HCT116 (cell line): ENCODE measurements around the gene UCK1. TPM values are rescaled to one million over a fixed set of nuclear protein-coding genes. Genes with fewer than 3 reads are reported as not detected.

Source experiments
- ATAC-seq: fragments of 200-7000 bp; cut with Tn5 transposase; 2 replicates; pipeline ENCODE4 v1.9.1; 2020; ENCODE audit warnings: mild to moderate bottlenecking, moderate library complexity
- BruUV-seq: library from RNA; stranded (reverse); fragments of 400-500 nt; replicated peaks from 2 replicates; lab custom pipeline; 2021; lab: Mats Ljungman, UMichigan
- CTCF ChIA-PET: fragments of 300-600 bp; sonication (Branson Sonifier 250); formaldehyde crosslinking; loops from one replicate; lab custom pipeline; 2021; ENCODE audit warnings: antibody characterized with exemption; lab: Charles Lee
- POLR2A ChIA-PET: fragments of 300-600, 350-600 bp; sonication (Branson Sonifier 250); formaldehyde crosslinking; loops from one replicate; lab custom pipeline; 2021; ENCODE audit warnings: antibody characterized with exemption; lab: Charles Lee
- RAD21 ChIA-PET, 2 experiments: fragments of 300-600 bp; sonication (Branson Sonifier 250); formaldehyde crosslinking; loops; one replicate each; lab custom pipeline; 2023; ENCODE audit warnings: low total read pairs in 2 of 2; ENCODE audit not compliant: uncharacterized antibody in 2 of 2, unreplicated experiment in 2 of 2, low non-redundant PET in 1 of 2; lab: Charles Lee
- DNase-seq: peaks from one replicate; pipeline ENCODE4 v3.0.0-alpha.2; 2010; ENCODE audit warnings: low read depth, low spot score
- H2AFZ ChIP-seq: fragments of 200-600 bp; shearing (Covaris generic), sonication (generic); 2 replicates; pipeline ENCODE4 v1.6.1; 2017; ENCODE audit warnings: low read depth, mixed run types, mixed read lengths, antibody characterized with exemption, low read length; ENCODE audit not compliant: poor library complexity, severe bottlenecking
- H3K27ac ChIP-seq: 2 replicates; pipeline ENCODE4 v1.5.1; 2012; ENCODE audit warnings: low read depth, low read length
- H3K27me3 ChIP-seq: fragments of 200-600 bp; sonication (generic); 2 replicates; pipeline ENCODE4 v1.6.1; 2016; ENCODE audit warnings: mixed run types, low read length, mixed read lengths; ENCODE audit not compliant: insufficient read depth
- H3K36me3 ChIP-seq, 2 experiments: fragments of 200-500 bp in 1 of 2; fragments of 200-600 bp in 1 of 2; sonication (Bioruptor generic) in 1 of 2; sonication (generic) in 1 of 2; 2 replicates each; pipeline versions ENCODE4 v1.5.1 to v1.6.1; 2014 to 2016; ENCODE audit warnings: low read length in 2 of 2, inconsistent platforms in 1 of 2, mixed read lengths in 1 of 2, mixed run types in 1 of 2; ENCODE audit not compliant: insufficient read depth in 2 of 2, control insufficient read depth in 1 of 2
- H3K4me1 ChIP-seq, 2 experiments: fragments of 200-600 bp in 1 of 2; sonication (generic) in 1 of 2; 2 replicates each; pipeline versions ENCODE4 v1.5.1 to v1.6.1; 2012 to 2017; ENCODE audit warnings: low read length in 2 of 2, inconsistent platforms in 1 of 2, mild to moderate bottlenecking in 1 of 2, mixed read lengths in 1 of 2, mixed run types in 1 of 2, moderate library complexity in 1 of 2; ENCODE audit not compliant: insufficient read depth in 2 of 2, control insufficient read depth in 1 of 2
- H3K4me2 ChIP-seq: fragments of 200-600 bp; sonication (generic); 2 replicates; pipeline ENCODE4 v1.6.1; 2017; ENCODE audit warnings: mixed run types, low read length, mixed read lengths
- H3K4me3 ChIP-seq, 2 experiments: fragments of 200-600 bp in 1 of 2; sonication (generic) in 1 of 2; replicated peaks in 1 of 2; 2 replicates each; pipeline ENCODE4 v1.5.1; 2011 to 2016; ENCODE audit warnings: low read length in 2 of 2, control low read depth in 1 of 2, low read depth in 1 of 2, mild to moderate bottlenecking in 1 of 2, mixed read lengths in 1 of 2, mixed run types in 1 of 2
- H3K79me2 ChIP-seq: fragments of 200-600 bp; sonication (generic); 2 replicates; pipeline ENCODE4 v1.6.1; 2017; ENCODE audit warnings: mild to moderate bottlenecking, mixed run types, low read length, moderate library complexity, mixed read lengths; ENCODE audit not compliant: insufficient read depth
- H3K9ac ChIP-seq: fragments of 200-600 bp; sonication (generic); 2 replicates; pipeline ENCODE4 v1.6.1; 2016; ENCODE audit warnings: low read length, mixed read lengths
- H3K9me2 ChIP-seq: fragments of 200-600 bp; sonication (generic), shearing (Covaris generic); 2 replicates; pipeline ENCODE4 v1.6.1; 2017; ENCODE audit warnings: mixed run types, mild to moderate bottlenecking, moderate library complexity; ENCODE audit not compliant: insufficient read depth
- H3K9me3 ChIP-seq, 2 experiments: fragments of 200-500 bp in 1 of 2; fragments of 200-600 bp in 1 of 2; sonication (Bioruptor generic) in 1 of 2; sonication (generic) in 1 of 2; 2 replicates each; pipeline ENCODE4 v1.6.1; 2014 to 2017; ENCODE audit warnings: low read length in 2 of 2, mixed read lengths in 2 of 2, inconsistent platforms in 1 of 2, low read depth in 1 of 2, mild to moderate bottlenecking in 1 of 2, mixed run types in 1 of 2, moderate library complexity in 1 of 2; ENCODE audit not compliant: control insufficient read depth in 1 of 2, insufficient read depth in 1 of 2
- H4K20me1 ChIP-seq: fragments of 200-600 bp; sonication (generic), shearing (Covaris generic); 2 replicates; pipeline ENCODE4 v1.6.1; 2017; ENCODE audit warnings: mixed run types, mild to moderate bottlenecking, moderate library complexity; ENCODE audit not compliant: insufficient read depth
- CEBPB ChIP-seq: IDR thresholded peaks from 2 replicates; pipeline ENCODE4 v1.6.1; 2012; ENCODE audit warnings: low read depth
- EGR1 ChIP-seq: IDR thresholded peaks from 2 replicates; pipeline ENCODE4 v1.6.1; 2012; ENCODE audit warnings: low read depth
- POLR2A ChIP-seq: IDR thresholded peaks from 2 replicates; pipeline ENCODE4 v1.7.0; 2011; ENCODE audit warnings: borderline replicate concordance; ENCODE audit not compliant: insufficient read depth, insufficient read length; ENCODE audit errors: extremely low read depth
- POLR2AphosphoS5 ChIP-seq: IDR thresholded peaks from 2 replicates; pipeline ENCODE4 v1.6.1; 2011; ENCODE audit warnings: mild to moderate bottlenecking, low read depth, low read length, moderate library complexity
- SIN3A ChIP-seq: IDR thresholded peaks from 2 replicates; pipeline ENCODE4 v1.6.1; 2012; ENCODE audit warnings: low read depth
- SRF ChIP-seq: IDR thresholded peaks from 2 replicates; pipeline ENCODE4 v1.6.1; 2012; ENCODE audit warnings: low read depth
- ZFX ChIP-seq: fragments of 450-650 bp; IDR thresholded peaks from 2 replicates; pipeline ENCODE4 v1.6.1; 2017
- intact Hi-C: fragments of 100-400 bp; cut with micrococcal nuclease; formaldehyde crosslinking; loops from 2 replicates; pipeline ENCODE4 v1.10.0; 2022
- total RNA-seq: library from RNA; stranded (reverse); gene quantifications from one replicate; pipeline ENCODE4 v1.2.1, GENCODE V29; 2021; ENCODE audit not compliant: unreplicated experiment
- TF ChIP-seq, protein P1 (sequence below): IDR thresholded peaks from 2 replicates; pipeline ENCODE4 v1.6.1; 2012; ENCODE audit warnings: low read depth
- TF ChIP-seq, protein P2 (sequence below), 3 experiments: fragments of 200-600 bp in 1 of 3; sonication (generic) in 1 of 3; IDR thresholded peaks in 2 of 3; conservative IDR thresholded peaks in 1 of 3; 2 replicates each; pipeline ENCODE4 v1.5.1; 2012 to 2017; ENCODE audit warnings: low read depth in 2 of 3, low read length in 2 of 3, antibody characterized with exemption in 1 of 3, borderline replicate concordance in 1 of 3, control low read depth in 1 of 3, mild to moderate bottlenecking in 1 of 3, mixed read lengths in 1 of 3, mixed run types in 1 of 3, moderate library complexity in 1 of 3; ENCODE audit not compliant: insufficient read depth in 1 of 3

The UCK1 gene
- total RNA-seq, 1 experiment from 2014 or later: 17.5 TPM

DNA sequence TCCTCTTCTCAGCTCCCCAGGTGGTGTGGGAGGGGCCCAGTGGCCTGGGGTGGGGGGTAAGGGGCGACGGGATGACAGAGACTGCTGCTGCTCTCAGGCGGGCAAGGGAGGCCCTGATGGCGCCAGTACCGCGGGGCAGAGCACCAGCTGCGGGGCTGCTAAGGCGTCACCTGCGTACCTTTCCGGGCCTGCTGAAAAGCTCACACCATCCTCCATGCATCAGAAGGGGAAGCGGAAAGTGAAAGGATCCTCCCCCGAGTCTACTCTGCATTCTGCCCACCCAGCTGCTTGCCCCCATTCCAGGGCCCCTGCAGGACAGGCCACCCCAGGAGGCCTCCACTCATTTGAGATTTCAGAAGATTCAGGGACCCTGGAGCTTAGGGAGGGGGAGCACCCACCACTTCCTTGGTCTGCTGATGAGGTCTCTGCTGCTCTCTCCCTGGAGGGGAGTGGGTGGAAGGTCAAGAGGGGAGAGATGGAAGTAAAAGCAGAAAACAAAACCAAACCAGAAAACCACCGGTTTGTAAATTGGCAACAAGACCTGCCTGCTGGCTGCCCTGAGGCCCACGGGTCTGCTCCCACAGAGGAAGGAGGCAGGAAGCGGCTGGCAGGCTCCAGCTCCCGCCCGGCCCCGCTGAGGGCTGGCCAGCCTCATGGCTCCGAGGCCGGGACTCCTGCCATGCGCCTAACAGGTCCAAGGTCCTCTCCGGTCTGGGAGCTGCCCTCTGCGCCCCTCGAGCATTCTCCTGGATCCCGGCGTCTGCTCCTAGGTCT lies 47.9 kb upstream of the UCK1 start:
- DNase-seq (no peak), ATAC-seq (no peak)
- no peaks in the 10 kb centered on the region for H3K9me3 ChIP-seq
- no peaks in the 10 kb centered on the region for H4K20me1 ChIP-seq
- no peak overlapping the region for H3K4me2 ChIP-seq
- H3K79me2 ChIP-seq: no peaks in the 10 kb centered on the region
- ChIA-PET POLR2A (no interaction called here), RAD21 (interaction anchor here in 1 of 2 experiments (0.6 kb wide), 1 partner anchor 229 kb away, joined by 3 read pairs; no protein-coding TSS in a partner anchor), CTCF (no interaction called here)
- no peak overlapping the region for H2AFZ ChIP-seq
- H3K27ac ChIP-seq: no peak overlapping the region
- intact Hi-C loops: no loop called here
- H3K4me1 ChIP-seq: no peaks in the 10 kb centered on the region
- no peaks in the 10 kb centered on the region for H3K9me2 ChIP-seq
- no peak overlapping the region for H3K4me3 ChIP-seq
- no peaks in the 10 kb centered on the region for H3K27me3 ChIP-seq
- H3K9ac ChIP-seq: no peak overlapping the region
- peaks cover 3 to 5% of the 10 kb centered on the region in 2 experiments; a peak in 2 of 4 replicates for H3K36me3 ChIP-seq
- TF ChIP-seq CEBPB: no peak
- TF ChIP-seq, protein P1, sequence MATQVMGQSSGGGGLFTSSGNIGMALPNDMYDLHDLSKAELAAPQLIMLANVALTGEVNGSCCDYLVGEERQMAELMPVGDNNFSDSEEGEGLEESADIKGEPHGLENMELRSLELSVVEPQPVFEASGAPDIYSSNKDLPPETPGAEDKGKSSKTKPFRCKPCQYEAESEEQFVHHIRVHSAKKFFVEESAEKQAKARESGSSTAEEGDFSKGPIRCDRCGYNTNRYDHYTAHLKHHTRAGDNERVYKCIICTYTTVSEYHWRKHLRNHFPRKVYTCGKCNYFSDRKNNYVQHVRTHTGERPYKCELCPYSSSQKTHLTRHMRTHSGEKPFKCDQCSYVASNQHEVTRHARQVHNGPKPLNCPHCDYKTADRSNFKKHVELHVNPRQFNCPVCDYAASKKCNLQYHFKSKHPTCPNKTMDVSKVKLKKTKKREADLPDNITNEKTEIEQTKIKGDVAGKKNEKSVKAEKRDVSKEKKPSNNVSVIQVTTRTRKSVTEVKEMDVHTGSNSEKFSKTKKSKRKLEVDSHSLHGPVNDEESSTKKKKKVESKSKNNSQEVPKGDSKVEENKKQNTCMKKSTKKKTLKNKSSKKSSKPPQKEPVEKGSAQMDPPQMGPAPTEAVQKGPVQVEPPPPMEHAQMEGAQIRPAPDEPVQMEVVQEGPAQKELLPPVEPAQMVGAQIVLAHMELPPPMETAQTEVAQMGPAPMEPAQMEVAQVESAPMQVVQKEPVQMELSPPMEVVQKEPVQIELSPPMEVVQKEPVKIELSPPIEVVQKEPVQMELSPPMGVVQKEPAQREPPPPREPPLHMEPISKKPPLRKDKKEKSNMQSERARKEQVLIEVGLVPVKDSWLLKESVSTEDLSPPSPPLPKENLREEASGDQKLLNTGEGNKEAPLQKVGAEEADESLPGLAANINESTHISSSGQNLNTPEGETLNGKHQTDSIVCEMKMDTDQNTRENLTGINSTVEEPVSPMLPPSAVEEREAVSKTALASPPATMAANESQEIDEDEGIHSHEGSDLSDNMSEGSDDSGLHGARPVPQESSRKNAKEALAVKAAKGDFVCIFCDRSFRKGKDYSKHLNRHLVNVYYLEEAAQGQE: no peak
- TF ChIP-seq, protein P2, sequence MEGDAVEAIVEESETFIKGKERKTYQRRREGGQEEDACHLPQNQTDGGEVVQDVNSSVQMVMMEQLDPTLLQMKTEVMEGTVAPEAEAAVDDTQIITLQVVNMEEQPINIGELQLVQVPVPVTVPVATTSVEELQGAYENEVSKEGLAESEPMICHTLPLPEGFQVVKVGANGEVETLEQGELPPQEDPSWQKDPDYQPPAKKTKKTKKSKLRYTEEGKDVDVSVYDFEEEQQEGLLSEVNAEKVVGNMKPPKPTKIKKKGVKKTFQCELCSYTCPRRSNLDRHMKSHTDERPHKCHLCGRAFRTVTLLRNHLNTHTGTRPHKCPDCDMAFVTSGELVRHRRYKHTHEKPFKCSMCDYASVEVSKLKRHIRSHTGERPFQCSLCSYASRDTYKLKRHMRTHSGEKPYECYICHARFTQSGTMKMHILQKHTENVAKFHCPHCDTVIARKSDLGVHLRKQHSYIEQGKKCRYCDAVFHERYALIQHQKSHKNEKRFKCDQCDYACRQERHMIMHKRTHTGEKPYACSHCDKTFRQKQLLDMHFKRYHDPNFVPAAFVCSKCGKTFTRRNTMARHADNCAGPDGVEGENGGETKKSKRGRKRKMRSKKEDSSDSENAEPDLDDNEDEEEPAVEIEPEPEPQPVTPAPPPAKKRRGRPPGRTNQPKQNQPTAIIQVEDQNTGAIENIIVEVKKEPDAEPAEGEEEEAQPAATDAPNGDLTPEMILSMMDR (IDR thresholded peaks at IDR 0.05 in 2 of 3, conservative IDR thresholded peaks at IDR 0.05 in 1 of 3; ENCODE audit: borderline replicate concordance in 1 of 3, insufficient read depth in 1 of 3, low read depth in 2 of 3, low read length in 2 of 3): no peak
- TF ChIP-seq EGR1: no peak
- no peak for TF ChIP-seq POLR2AphosphoS5
- no peak for TF ChIP-seq POLR2A
- no peak for TF ChIP-seq ZFX
- TF ChIP-seq SRF: no peak
- TF ChIP-seq SIN3A: no peak
- no TSS peak for BruUV-seq
